ENCODE data around the gene MINDY1. TPM values are rescaled to one million over a fixed set of nuclear protein-coding genes. Genes with fewer than 3 reads are reported as not detected.

MINDY1 gene
- total RNA-seq, 1 donor from 2014 or later: 5.5 TPM

GRCh38 chr1:150995460-150995859 lies 11.2 kb downstream of the MINDY1 start:
- Histone ChIP-seq H3K27me3 (ENCODE audit: control insufficient read depth, insufficient read depth, low read length) (no peaks in the 10 kb centered on the region), H3K4me3 (ENCODE audit: low read depth, low read length) (no peak overlapping the region), H3K36me3 (ENCODE audit: control insufficient read depth, insufficient read depth, low read length) (peaks cover 4% of the 10 kb centered on the region)
- DNase-seq (ENCODE audit: low read depth): no peak
- no peak for TF ChIP-seq CTCF (IDR thresholded peaks at IDR 0.05; ENCODE audit: insufficient read depth, low read length, severe bottlenecking)
- no peak for FAIRE-seq

DNA sequence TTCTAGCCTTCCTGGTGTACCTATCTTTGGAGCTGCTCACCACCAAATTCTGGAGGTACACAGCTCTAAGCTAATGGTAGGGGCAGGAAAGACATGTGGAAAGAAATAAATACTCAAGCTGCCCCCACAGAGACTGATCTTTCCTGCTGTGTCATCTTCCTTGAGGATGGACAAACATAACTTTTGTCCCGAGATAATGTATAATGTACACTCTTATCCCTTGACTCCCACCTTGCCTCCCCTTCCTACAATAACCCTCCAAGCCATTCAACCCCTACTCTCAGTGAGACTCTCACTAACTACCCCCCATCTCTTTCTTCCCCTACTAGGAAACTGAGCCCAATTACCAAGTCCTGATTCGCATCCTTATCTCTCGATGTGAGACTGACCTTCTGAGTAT lies 12.5 kb downstream of the MINDY1 start:
- no peak for DNase-seq (ENCODE audit: low read depth)
- H3K36me3 ChIP-seq (ENCODE audit: control insufficient read depth, insufficient read depth, low read length): peaks cover 3% of the 10 kb centered on the region
- H3K4me3 ChIP-seq (ENCODE audit: low read depth, low read length): no peak overlapping the region
- FAIRE-seq: no peak
- no peaks in the 10 kb centered on the region for H3K27me3 ChIP-seq (ENCODE audit: control insufficient read depth, insufficient read depth, low read length)
- TF ChIP-seq CTCF (IDR thresholded peaks at IDR 0.05; ENCODE audit: insufficient read depth, low read length, severe bottlenecking): no peak

GRCh38 chr1:150992626-150993025 lies 14.1 kb downstream of the MINDY1 start:
- TF ChIP-seq CTCF (IDR thresholded peaks at IDR 0.05; ENCODE audit: insufficient read depth, low read length, severe bottlenecking): no peak
- no peaks in the 10 kb centered on the region for H3K27me3 ChIP-seq (ENCODE audit: control insufficient read depth, insufficient read depth, low read length)
- H3K36me3 ChIP-seq (ENCODE audit: control insufficient read depth, insufficient read depth, low read length): no peaks in the 10 kb centered on the region
- H3K4me3 ChIP-seq (ENCODE audit: low read depth, low read length): no peak overlapping the region
- DNase-seq (ENCODE audit: low read depth) (no peak), FAIRE-seq (no peak)

- TF ChIP-seq CTCF (IDR thresholded peaks at IDR 0.05; ENCODE audit: insufficient read depth, low read length, severe bottlenecking): no peak
- no peaks in the 10 kb centered on the region for H3K36me3 ChIP-seq (ENCODE audit: control insufficient read depth, insufficient read depth, low read length)
- no peak for FAIRE-seq
- DNase-seq (ENCODE audit: low read depth): no peak
- no peak overlapping the region for H3K4me3 ChIP-seq (ENCODE audit: low read depth, low read length)
- no peaks in the 10 kb centered on the region for H3K27me3 ChIP-seq (ENCODE audit: control insufficient read depth, insufficient read depth, low read length)
Observed at GRCh38 chr1:150987924-150988323, 18.8 kb downstream of the MINDY1 start.

- Histone ChIP-seq H3K4me3 (ENCODE audit: low read depth, low read length) (no peak overlapping the region), H3K36me3 (ENCODE audit: control insufficient read depth, insufficient read depth, low read length) (no peaks in the 10 kb centered on the region), H3K27me3 (ENCODE audit: control insufficient read depth, insufficient read depth, low read length) (no peaks in the 10 kb centered on the region)
- FAIRE-seq: no peak
- TF ChIP-seq CTCF (IDR thresholded peaks at IDR 0.05; ENCODE audit: insufficient read depth, low read length, severe bottlenecking): no peak
- DNase-seq (ENCODE audit: low read depth): no peak
Observed at GRCh38 chr1:150985179-150985825, 21.4 kb downstream of the MINDY1 start.
